AG09319 (cell line): ENCODE measurements around the gene ASTN2.

Experiments used
- DNase-seq: peaks from one replicate; pipeline ENCODE4 v3.0.0-alpha.2; 2010; ENCODE audit warnings: low read depth; ENCODE audit errors: extremely low read depth
- TF ChIP-seq, protein P1 (sequence below): IDR thresholded peaks from 2 replicates; pipeline ENCODE4 v1.5.1; 2011; ENCODE audit warnings: low read depth, mild to moderate bottlenecking, inconsistent platforms, low read length, moderate library complexity

Gene ASTN2

GRCh38 chr9:116700882-116701865 is 713.7 kb downstream of the ASTN2 start:
- no peak for DNase-seq
- TF ChIP-seq, protein P1, sequence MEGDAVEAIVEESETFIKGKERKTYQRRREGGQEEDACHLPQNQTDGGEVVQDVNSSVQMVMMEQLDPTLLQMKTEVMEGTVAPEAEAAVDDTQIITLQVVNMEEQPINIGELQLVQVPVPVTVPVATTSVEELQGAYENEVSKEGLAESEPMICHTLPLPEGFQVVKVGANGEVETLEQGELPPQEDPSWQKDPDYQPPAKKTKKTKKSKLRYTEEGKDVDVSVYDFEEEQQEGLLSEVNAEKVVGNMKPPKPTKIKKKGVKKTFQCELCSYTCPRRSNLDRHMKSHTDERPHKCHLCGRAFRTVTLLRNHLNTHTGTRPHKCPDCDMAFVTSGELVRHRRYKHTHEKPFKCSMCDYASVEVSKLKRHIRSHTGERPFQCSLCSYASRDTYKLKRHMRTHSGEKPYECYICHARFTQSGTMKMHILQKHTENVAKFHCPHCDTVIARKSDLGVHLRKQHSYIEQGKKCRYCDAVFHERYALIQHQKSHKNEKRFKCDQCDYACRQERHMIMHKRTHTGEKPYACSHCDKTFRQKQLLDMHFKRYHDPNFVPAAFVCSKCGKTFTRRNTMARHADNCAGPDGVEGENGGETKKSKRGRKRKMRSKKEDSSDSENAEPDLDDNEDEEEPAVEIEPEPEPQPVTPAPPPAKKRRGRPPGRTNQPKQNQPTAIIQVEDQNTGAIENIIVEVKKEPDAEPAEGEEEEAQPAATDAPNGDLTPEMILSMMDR = no peak

- TF ChIP-seq, protein P1 = no peak
- no peak for DNase-seq
Measured at GRCh38 chr9:116700279-116700678, 714.6 kb downstream of the ASTN2 start.

DNA sequence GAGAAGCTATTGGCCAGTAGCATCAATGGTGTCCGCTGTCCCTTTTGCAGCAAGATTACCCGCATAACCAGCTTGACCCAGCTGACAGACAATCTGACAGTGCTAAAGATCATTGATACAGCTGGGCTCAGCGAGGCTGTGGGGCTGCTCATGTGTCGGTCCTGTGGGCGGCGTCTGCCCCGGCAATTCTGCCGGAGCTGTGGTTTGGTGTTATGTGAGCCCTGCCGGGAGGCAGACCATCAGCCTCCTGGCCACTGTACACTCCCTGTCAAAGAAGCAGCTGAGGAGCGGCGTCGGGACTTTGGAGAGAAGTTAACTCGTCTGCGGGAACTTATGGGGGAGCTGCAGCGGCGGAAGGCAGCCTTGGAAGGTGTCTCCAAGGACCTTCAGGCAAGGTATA is 717.0 kb downstream of the ASTN2 start:
- DNase-seq = no peak
- TF ChIP-seq, protein P1 = no peak

- no peak for DNase-seq
Measured at GRCh38 chr9:116697362-116697761, 717.5 kb downstream of the ASTN2 start.

GRCh38 chr9:116695438-116695837 is 719.4 kb downstream of the ASTN2 start:
- no peak for DNase-seq
- TF ChIP-seq, protein P1 = no peak

More at GRCh38 chr9:116697362-116697761, 717.5 kb downstream of the ASTN2 start:
- TF ChIP-seq, protein P1 = no peak

DNA sequence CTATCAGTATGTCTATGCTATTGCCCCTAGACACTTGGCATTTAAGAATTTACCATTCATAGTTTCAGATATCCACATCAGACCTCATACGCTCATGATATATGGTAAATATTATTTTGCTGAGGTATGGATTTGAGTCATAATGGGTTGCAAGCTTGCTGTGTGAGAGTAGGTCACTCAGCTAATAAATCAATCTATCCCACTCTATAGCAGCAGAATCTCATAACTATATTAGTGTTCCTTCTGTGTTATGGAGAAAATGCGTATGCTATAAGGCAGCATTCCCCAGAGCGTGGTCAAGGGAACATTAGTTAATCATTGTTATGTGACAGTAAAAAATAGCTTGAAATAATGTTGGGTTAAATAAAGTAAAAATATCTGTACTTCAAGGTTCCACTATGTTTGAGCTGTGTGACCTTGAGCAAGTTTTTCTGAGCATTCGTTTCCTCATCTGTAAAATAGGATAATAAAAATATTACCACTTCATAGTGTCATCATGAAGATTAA is 720.0 kb downstream of the ASTN2 start:
- no peak for DNase-seq
- TF ChIP-seq, protein P1 = no peak

DNA sequence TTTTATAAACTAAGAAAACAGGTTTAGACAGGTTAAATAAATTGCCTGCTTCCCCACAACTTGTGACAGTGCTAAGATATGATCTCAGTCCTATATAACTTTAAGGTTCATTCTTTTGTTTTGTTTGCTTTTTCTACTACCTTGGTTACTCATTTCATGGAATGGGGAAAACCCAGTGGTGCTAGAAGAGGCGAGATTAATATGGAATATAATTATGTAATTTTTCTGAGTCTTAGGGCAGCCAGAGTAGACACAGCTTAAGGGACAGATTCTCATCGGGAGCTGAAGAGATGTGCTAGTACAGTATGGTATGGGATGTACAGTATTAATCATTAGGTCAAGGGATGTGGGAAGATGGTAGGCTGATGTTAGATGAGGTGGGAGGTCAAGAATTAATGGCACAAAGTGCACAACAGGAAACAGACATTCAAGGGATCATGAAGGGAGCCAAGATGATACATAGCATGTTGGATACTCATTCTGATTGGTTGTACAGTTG is 721.6 kb downstream of the ASTN2 start:
- no peak for DNase-seq
- TF ChIP-seq, protein P1 = no peak
